Tibial nerve (tissue), 4 donors: ENCODE data around the gene FAM107B. TPM values are rescaled to one million over a fixed set of nuclear protein-coding genes. Genes with fewer than 3 reads are reported as not detected.

Experiments used
- DNase-seq, 2 donors: peaks; one replicate each; pipeline ENCODE4 v3.0.0-alpha.2; 2019; ENCODE audit warnings: low spot score in 2 of 2
- H3K27ac ChIP-seq, 4 donors: fragments of 200-600 bp; sonication (generic) in 3 of 4; one replicate each; pipeline ENCODE4 v1.5.1; 2017 to 2019; ENCODE audit warnings: mild to moderate bottlenecking in 1 of 4
- H3K27me3 ChIP-seq, 2 donors: fragments of 200-600 bp; sonication (generic) in 1 of 2; one replicate each; pipeline versions ENCODE4 v1.5.1 to v1.6.0; 2017 to 2019
- H3K36me3 ChIP-seq, 3 donors: fragments of 200-600 bp; sonication (generic); one replicate each; pipeline ENCODE4 v1.5.1; 2018 to 2019
- H3K4me1 ChIP-seq, 4 donors: fragments of 200-600 bp; sonication (generic) in 3 of 4; one replicate each; pipeline ENCODE4 v1.5.1; 2017 to 2019
- H3K4me3 ChIP-seq, 4 donors: fragments of 200-600 bp; sonication (generic) in 3 of 4; one replicate each; pipeline ENCODE4 v1.5.1; 2017 to 2019; ENCODE audit warnings: mild to moderate bottlenecking in 1 of 4, moderate library complexity in 1 of 4
- H3K9me3 ChIP-seq, 4 donors: fragments of 200-600 bp; sonication (generic) in 3 of 4; one replicate each; pipeline ENCODE4 v1.5.1; 2017 to 2019
- CTCF ChIP-seq, 5 experiments: fragments of 200-600 bp in 3 of 5; fragments of 450-650 bp in 2 of 5; sonication (generic) in 3 of 5; IDR thresholded peaks; one replicate each; pipeline ENCODE4 v1.5.1; 2016 to 2019; ENCODE audit warnings: antibody characterized with exemption in 5 of 5, mild to moderate bottlenecking in 3 of 5, moderate library complexity in 2 of 5
- EP300 ChIP-seq, 2 donors: sonication (generic); formaldehyde crosslinking; IDR thresholded peaks; one replicate each; pipeline ENCODE4 v1.6.1; 2017; ENCODE audit warnings: antibody characterized with exemption in 2 of 2, mild to moderate bottlenecking in 1 of 2
- POLR2A ChIP-seq, 2 donors: fragments of 450-650 bp; IDR thresholded peaks; one replicate each; pipeline ENCODE4 v1.6.1; 2017; ENCODE audit warnings: antibody characterized with exemption in 2 of 2, mild to moderate bottlenecking in 2 of 2, moderate library complexity in 2 of 2
- WGBS, 2 donors: methylation state at CpG; one replicate each; pipeline ENCODE4 v1.1.5; 2018; 5-methylcytosine and 5-hydroxymethylcytosine counted together
- total RNA-seq, 4 donors: library from RNA; depleted of rRNA; stranded (reverse); fragments of >200 nt; gene quantifications; one replicate each; pipeline ENCODE4 v1.1.0, GENCODE V29; 2016

The FAM107B gene
- total RNA-seq, 4 donors from 2014 or later: 9.8 to 26.7 (median 16.9) TPM

DNA sequence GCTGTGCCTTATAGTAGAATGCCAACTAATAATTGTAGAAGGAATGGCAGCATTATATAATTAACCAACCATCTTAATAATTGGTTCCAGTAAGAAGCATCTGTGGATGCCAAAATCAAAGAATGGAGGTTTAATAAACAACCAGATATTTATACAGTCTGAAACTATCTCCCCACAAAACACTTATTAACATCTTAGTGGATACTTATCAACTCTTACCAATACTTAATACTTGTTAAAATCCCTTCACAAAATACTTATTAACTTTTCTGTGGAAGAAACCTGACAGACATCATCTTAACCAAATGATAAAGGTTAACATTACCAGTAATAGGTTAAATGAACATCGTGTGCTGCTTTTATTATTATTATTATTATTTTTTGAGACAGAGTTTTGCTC is 29.1 kb upstream of the FAM107B start:
- 41 to 88% methylated on average over 1 of the region's 1 CpG for WGBS, 2 donors
- Histone ChIP-seq H3K4me1 (no peaks in the 10 kb centered on the region), H3K36me3 (no peaks in the 10 kb centered on the region), H3K4me3 (no peak overlapping the region), H3K27me3 (no peaks in the 10 kb centered on the region), H3K9me3 (no peaks in the 10 kb centered on the region), H3K27ac (no peak overlapping the region)
- DNase-seq: no peak
- TF ChIP-seq POLR2A (IDR thresholded peaks at IDR 0.05) (no peak), CTCF (IDR thresholded peaks at IDR 0.05) (no peak)

DNA sequence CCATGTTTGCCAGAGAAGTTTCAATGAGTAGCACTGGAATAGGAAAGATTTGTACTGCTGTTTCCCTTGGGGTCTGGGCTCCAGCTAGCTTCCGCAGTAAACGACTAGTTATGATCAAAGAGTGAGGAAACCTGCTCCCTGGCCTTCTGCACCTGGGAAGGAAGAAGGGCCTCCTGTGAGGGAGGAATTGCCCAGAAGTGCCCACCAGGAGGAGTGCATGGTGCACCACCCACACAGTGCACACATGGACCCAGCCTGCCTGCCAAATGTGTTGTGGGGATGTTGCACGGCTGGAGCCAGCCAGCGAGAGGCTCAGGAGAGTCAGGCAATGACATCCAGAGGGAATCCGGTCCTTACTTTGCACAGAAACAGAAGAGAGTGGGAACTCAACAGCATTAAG is 27.0 kb upstream of the FAM107B start:
- no peak overlapping the region for H3K4me3 ChIP-seq
- no peak for DNase-seq
- H3K27ac ChIP-seq: no peak overlapping the region
- no peaks in the 10 kb centered on the region for H3K27me3 ChIP-seq
- 51 to 59% methylated on average over 5 of the region's 5 CpGs for WGBS, 2 donors
- H3K36me3 ChIP-seq: no peaks in the 10 kb centered on the region
- H3K9me3 ChIP-seq: no peaks in the 10 kb centered on the region
- no peak for TF ChIP-seq POLR2A (IDR thresholded peaks at IDR 0.05)
- no peak for TF ChIP-seq EP300 (IDR thresholded peaks at IDR 0.05)
- TF ChIP-seq CTCF (IDR thresholded peaks at IDR 0.05): no peak
- H3K4me1 ChIP-seq: no peaks in the 10 kb centered on the region

DNA sequence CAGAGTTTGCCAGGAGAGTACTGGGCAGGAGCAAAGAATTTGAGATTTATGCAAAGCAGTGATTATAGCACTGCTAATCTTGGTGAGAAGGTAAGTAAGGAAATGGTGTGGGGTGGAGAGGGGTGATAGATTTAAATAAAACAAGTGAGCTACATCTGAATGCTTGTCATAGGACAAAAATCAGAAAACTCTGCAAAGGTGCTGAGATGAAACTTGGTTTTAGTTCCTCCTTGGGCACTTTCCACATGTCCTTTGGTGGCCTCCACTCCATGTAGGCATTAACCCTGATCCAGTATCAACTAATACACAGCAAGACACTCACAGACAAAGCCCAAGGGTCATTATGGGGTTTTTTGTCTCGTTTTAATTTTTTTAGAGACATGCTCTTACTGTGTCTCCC is 25.7 kb upstream of the FAM107B start:
- no peak overlapping the region for H3K4me3 ChIP-seq
- H3K36me3 ChIP-seq: no peaks in the 10 kb centered on the region
- H3K4me1 ChIP-seq: no peaks in the 10 kb centered on the region
- no peak for DNase-seq
- no peaks in the 10 kb centered on the region for H3K9me3 ChIP-seq
- H3K27me3 ChIP-seq: no peaks in the 10 kb centered on the region
- TF ChIP-seq CTCF (IDR thresholded peaks at IDR 0.05) (no peak), POLR2A (IDR thresholded peaks at IDR 0.05) (no peak), EP300 (IDR thresholded peaks at IDR 0.05) (no peak)
- 48 to 63% methylated on average over 1 of the region's 1 CpG for WGBS, 2 donors
- no peak overlapping the region for H3K27ac ChIP-seq

GRCh38 chr10:14798636-14799035 is 23.9 kb upstream of the FAM107B start:
- no peak for TF ChIP-seq EP300 (IDR thresholded peaks at IDR 0.05)
- TF ChIP-seq CTCF (IDR thresholded peaks at IDR 0.05): no peak
- no peak for TF ChIP-seq POLR2A (IDR thresholded peaks at IDR 0.05)
- no peak for DNase-seq
- Histone ChIP-seq H3K4me1 (no peaks in the 10 kb centered on the region), H3K9me3 (no peaks in the 10 kb centered on the region), H3K27ac (no peak overlapping the region), H3K4me3 (no peak overlapping the region), H3K27me3 (no peaks in the 10 kb centered on the region), H3K36me3 (no peaks in the 10 kb centered on the region)
- 33 to 34% methylated on average over 5 of the region's 5 CpGs for WGBS, 2 donors

DNA sequence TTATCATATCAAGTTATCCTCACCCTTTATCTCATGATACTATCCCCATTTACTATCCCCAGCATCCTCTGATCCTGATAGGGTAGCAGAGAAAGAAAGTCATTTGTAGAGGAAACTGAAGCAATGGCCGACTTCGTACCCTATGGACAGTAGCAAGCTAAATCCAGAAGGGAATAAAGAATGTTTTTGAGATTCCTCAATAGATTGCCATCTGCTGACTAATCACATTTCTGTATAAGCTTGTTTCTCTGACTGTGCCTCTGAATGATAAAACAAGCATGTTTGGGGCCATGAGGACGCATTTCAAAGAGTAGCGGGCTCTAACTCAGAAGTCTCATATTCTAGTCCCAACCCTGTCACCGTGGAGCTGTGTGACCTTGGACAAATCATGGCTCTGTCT is 13.2 kb upstream of the FAM107B start:
- H3K27me3 ChIP-seq: no peaks in the 10 kb centered on the region
- H3K36me3 ChIP-seq: no peaks in the 10 kb centered on the region
- peaks cover 0 to 4% (median 1%) of the 10 kb centered on the region in 4 donors for H3K9me3 ChIP-seq
- 51 to 59% methylated on average over 5 of the region's 5 CpGs for WGBS, 2 donors
- no peaks in the 10 kb centered on the region for H3K4me1 ChIP-seq
- no peak for DNase-seq
- no peak overlapping the region for H3K27ac ChIP-seq
- no peak overlapping the region for H3K4me3 ChIP-seq
- no peak for TF ChIP-seq POLR2A (IDR thresholded peaks at IDR 0.05)

- Histone ChIP-seq H3K9me3 (peaks cover 0 to 4% (median 1%) of the 10 kb centered on the region in 4 donors), H3K4me3 (no peak overlapping the region), H3K27ac (no peak overlapping the region), H3K36me3 (no peaks in the 10 kb centered on the region), H3K4me1 (peaks cover 0 to 2% (median 0%) of the 10 kb centered on the region in 4 donors), H3K27me3 (no peaks in the 10 kb centered on the region)
- TF ChIP-seq CTCF (IDR thresholded peaks at IDR 0.05): no peak
- TF ChIP-seq EP300 (IDR thresholded peaks at IDR 0.05): no peak
- TF ChIP-seq POLR2A (IDR thresholded peaks at IDR 0.05): no peak
- 70 to 98% methylated on average over 5 of the region's 5 CpGs for WGBS, 2 donors
- DNase-seq: no peak
These were observed 9.9 kb upstream of the FAM107B start for GRCh38 chr10:14784459-14785055.
